Suppressor macrophage (primary cell): Measurements from ENCODE around the gene FRMD8.
A peak's percentile ranks its signal among the peaks of the same experiment; 100 is the strongest.

ENCODE experiments used
- DNase-seq, 4 experiments: peaks; one replicate each; pipeline ENCODE4 v3.0.0-alpha.2; 2020 to 2022

The FRMD8 gene

GRCh38 chr11:65376138-65376713 lies 10.2 kb upstream of the FRMD8 start:
- DNase-seq = no peak

- no peak for DNase-seq
These were observed 9.4 kb upstream of the FRMD8 start for GRCh38 chr11:65377036-65377435.

DNA sequence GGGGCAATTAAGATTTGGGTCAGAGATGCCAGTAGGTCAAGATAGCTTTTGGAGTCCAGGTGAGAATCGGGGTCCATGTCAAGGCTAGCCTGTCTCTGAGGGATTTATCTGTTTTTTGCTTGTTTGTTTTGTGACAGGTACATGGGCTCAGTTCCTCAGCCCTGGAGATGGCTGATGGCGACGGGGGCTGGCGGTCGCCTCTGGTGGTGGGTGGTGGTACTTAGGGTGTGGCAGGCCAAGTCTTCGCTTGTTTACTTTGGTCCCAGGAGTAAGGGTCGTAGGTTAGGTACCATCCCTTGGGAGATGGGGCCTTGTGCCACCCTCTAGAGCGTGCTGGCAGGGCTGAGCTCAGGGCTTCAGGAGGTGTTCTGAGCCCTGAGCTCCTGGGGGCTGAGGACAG lies 8.7 kb upstream of the FRMD8 start:
- DNase-seq = no peak

DNA sequence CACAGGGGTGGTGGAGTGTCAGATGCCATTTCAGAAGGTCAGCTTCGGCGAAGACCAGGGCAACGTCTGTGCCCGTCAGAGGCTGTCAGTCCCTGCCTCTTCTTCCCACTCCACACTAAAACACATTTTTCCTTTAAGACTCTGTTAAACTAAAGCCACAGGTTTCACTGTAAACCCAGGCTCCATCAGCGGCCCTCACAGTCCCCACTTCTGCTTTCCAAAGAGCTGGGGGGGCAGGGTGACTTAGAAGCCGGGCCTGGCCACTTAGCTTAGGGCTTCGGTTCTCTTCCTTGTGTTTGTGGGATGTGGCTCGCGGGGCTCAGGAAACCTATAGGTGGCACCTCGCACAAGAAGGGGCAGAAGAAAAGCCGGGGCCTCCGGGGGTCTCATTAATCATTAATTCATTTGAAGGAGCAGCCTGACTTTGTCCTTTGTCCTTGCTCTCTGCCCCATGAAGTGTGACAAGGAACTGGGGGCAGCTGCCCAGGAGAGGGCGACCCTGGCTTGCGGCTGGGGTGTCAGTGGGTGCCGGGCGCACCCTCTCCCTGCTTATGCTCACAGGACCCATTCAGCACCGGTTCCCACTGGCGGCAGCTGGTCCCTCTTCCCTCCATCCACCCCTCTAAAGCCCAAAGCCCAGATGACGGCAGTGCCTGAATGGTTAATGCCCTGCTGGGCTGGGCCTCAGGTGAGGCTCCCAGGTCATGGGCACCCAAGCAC lies 8.1 kb upstream of the FRMD8 start:
- DNase-seq = peak; percentile 76 to 88 (median 86)

GRCh38 chr11:65378928-65379638 lies 7.4 kb upstream of the FRMD8 start:
- no peak for DNase-seq

- DNase-seq = no peak
These were observed 6.6 kb upstream of the FRMD8 start for GRCh38 chr11:65379698-65380459.

GRCh38 chr11:65380460-65381119 lies 5.8 kb upstream of the FRMD8 start:
- DNase-seq = no peak

- peak; percentile 72 to 81 (median 79) for DNase-seq
These were observed 4.8 kb upstream of the FRMD8 start for GRCh38 chr11:65381716-65382032.

DNA sequence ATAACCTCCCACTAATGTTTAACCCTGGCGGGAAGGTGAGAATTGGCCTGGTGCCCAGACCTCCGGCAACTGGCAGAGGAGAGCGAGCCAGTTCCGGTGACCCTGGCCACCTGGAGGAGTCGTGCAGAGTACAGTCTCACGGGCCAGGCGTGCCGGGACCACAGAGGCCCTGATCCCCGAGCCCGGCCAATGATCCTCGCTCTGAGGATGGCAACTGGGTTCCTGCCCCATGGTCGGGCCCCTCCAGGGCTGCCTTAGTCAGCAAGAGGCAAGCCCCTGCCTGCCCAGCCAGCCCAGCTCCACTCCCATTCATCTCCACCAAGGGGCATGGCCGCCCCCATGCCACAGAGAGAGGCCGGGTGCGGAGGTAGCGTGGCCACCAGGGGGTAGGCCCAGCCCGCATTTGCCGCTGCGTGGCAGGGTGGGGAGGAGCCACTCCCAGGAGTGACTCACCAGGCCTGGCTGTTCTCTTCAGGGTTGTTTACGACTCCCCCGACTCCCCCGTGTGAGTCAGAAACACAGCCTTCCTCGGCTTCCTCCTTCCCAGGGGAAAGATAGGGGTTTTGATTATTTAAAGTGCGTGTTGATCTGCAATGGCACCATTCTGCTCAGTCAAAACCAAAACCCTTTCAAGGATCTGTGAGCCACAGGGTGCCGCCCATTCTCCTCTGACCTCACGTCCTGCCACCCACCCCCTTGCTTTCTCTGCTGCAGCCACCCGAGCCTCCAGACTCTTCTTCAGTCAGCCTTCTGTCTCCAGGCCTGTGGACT lies 4.2 kb upstream of the FRMD8 start, which contains the start of gene SLC25A45:
Gene SLC25A45, minus strand, starts transcription at position 614 of the 771 bp plus-strand sequence. CDS start 695 bp downstream, outside the sequence.
- peak; percentile 95 to 98 (median 96) for DNase-seq

GRCh38 chr11:65382804-65383368 lies 3.6 kb upstream of the FRMD8 start:
- no peak for DNase-seq

- no peak for DNase-seq
These were observed 2.7 kb upstream of the FRMD8 start for GRCh38 chr11:65383778-65384177.

GRCh38 chr11:65384301-65384889 lies 2.0 kb upstream of the FRMD8 start:
- DNase-seq = peak; percentile 24 to 62 (median 38)

GRCh38 chr11:65388731-65389130 lies 2.3 kb downstream of the FRMD8 start:
- no peak for DNase-seq

GRCh38 chr11:65389294-65389980 lies 3.0 kb downstream of the FRMD8 start:
- no peak for DNase-seq

DNA sequence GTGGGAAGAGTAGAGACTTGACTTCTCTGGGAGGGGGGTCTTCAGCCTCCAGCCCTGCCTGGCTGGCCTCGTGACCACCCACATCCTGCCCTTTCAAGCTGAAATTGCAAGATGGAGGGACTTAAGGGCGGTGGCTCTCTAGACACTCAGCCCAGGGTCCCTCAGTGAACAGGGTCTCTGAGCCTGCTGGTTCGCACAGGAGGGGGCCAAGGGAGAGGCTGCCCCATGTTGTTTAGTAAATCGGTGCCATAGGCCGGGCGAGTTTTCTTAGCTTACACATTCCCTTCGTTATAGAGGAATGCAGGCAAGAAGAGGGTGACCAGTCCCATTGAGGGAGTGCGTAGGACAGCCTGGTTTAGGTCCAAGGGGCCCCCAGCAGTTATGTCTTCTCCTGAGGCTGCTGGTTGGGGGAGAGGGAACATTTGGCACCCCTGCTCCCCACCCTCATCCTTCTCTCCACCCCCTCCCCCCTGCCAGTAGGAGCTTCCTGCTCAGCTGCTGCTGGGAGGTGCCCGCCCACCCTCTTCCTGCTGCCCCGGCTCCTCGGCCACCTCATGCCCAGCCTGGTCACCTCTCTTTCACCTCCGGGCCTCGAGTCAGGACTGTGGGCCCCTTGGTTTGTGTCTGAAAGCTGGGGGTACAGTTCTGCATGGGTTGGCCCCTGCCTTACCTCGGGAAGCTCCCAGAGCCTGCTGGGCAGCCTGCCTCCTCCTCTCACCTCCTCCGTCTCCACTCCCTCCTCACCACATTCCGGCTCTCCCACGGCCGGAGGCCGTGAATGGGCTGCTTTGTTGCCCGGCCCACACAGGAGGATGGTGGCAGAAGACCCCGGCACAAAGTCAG lies 3.9 kb downstream of the FRMD8 start:
- peak in 1 of 4 experiments; percentile 36 for DNase-seq

GRCh38 chr11:65390996-65391395 lies 4.6 kb downstream of the FRMD8 start:
- DNase-seq = no peak

- DNase-seq = no peak
These were observed 5.9 kb downstream of the FRMD8 start for GRCh38 chr11:65392186-65392829.

DNA sequence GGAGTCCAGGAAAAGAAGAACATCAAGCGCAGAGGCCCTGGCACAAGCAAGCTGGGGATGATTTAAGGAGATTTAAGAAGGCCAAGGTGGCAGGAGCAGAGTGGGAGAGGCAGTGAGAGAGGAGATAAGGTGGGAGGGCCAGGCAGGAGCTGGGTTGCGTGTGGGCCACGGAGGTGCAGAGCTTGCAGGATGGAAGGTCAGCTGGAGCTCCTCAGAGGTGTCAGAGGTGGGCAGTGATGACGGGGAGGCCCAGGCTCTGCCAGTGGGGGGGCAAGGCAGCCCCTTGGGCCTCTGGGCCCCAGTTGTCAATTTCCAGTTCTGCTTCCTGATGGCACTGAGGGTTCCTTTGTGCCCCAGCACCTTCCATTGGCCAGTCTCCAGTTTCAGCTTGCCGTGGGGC lies 6.5 kb downstream of the FRMD8 start:
- DNase-seq = no peak
